HepG2 (cell line): Measurements from ENCODE around the gene ABCB11. TPM values are rescaled to one million over a fixed set of nuclear protein-coding genes. Genes with fewer than 3 reads are reported as not detected.

Source experiments
- ATM ChIP-seq: fragments of 450-650 bp; IDR thresholded peaks from 2 replicates; pipeline ENCODE4 v1.7.1; 2017; ENCODE audit warnings: mild to moderate bottlenecking, borderline replicate concordance
- CHD4 ChIP-seq: fragments of 200-600 bp; sonication (generic); IDR thresholded peaks from 2 replicates; pipeline ENCODE4 v1.7.0; 2017; ENCODE audit warnings: mild to moderate bottlenecking, low read length, borderline replicate concordance
- E2F1 ChIP-seq: sonication (generic); formaldehyde crosslinking; IDR thresholded peaks from 2 replicates; pipeline ENCODE4 v1.5.0; 2020; ENCODE audit warnings: missing genetic modification reagents
- ISL2 ChIP-seq: sonication (generic); formaldehyde crosslinking; IDR thresholded peaks from 2 replicates; pipeline ENCODE4 v1.5.0; 2020; ENCODE audit warnings: missing genetic modification reagents
- MIER2 ChIP-seq: IDR thresholded peaks from 2 replicates; pipeline ENCODE4 v1.6.1; 2016; ENCODE audit warnings: missing biosample characterization, missing genetic modification reagents
- NFKB2 ChIP-seq: sonication (generic); formaldehyde crosslinking; IDR thresholded peaks from 2 replicates; pipeline ENCODE4 v1.4.0; 2020; ENCODE audit warnings: missing genetic modification reagents, borderline replicate concordance
- NR2F2 ChIP-seq: IDR thresholded peaks from 2 replicates; pipeline ENCODE4 v1.6.1; 2012; ENCODE audit warnings: low read depth, inconsistent platforms, borderline replicate concordance
- NR2F6 ChIP-seq, 2 experiments: IDR thresholded peaks; 2 replicates each; pipeline ENCODE4 v1.6.1; 2016; ENCODE audit warnings: antibody characterized with exemption in 1 of 2, mild to moderate bottlenecking in 1 of 2
- PLRG1 ChIP-seq: fragments of 450-650 bp; conservative IDR thresholded peaks from 2 replicates; pipeline ENCODE4 v1.6.1; 2016
- RAD51 ChIP-seq: fragments of 450-650 bp; IDR thresholded peaks from 2 replicates; pipeline ENCODE4 v1.6.1; 2016; ENCODE audit warnings: borderline replicate concordance
- REST ChIP-seq, 2 experiments: IDR thresholded peaks; 2 replicates each; pipeline ENCODE4 v1.6.1; 2011 to 2012; ENCODE audit warnings: low read length in 2 of 2, borderline replicate concordance in 1 of 2, low read depth in 1 of 2, mild to moderate bottlenecking in 1 of 2, moderate library complexity in 1 of 2
- RFX3 ChIP-seq: IDR thresholded peaks from 2 replicates; pipeline ENCODE4 v1.6.1; 2016; ENCODE audit warnings: missing biosample characterization, missing genetic modification reagents
- SOX6 ChIP-seq, 2 experiments: fragments of 450-650 bp in 1 of 2; sonication (generic) in 1 of 2; formaldehyde crosslinking in 1 of 2; IDR thresholded peaks; 2 replicates each; pipeline versions ENCODE4 v1.4.0 to v1.6.1; 2017 to 2020; ENCODE audit warnings: antibody characterized with exemption in 1 of 2, mild to moderate bottlenecking in 1 of 2, missing genetic modification reagents in 1 of 2
- YY1 ChIP-seq: IDR thresholded peaks from 2 replicates; pipeline ENCODE4 v1.6.1; 2011; ENCODE audit warnings: low read length, low read depth, moderate library complexity, mild to moderate bottlenecking; ENCODE audit not compliant: insufficient read depth, insufficient replicate concordance
- ZBTB42 ChIP-seq: sonication (generic); formaldehyde crosslinking; IDR thresholded peaks from 2 replicates; pipeline ENCODE4 v1.5.0; 2020; ENCODE audit warnings: mild to moderate bottlenecking, missing genetic modification reagents
- ZBTB46 ChIP-seq: sonication (generic); formaldehyde crosslinking; IDR thresholded peaks from 2 replicates; pipeline ENCODE4 v1.4.0; 2020; ENCODE audit warnings: mild to moderate bottlenecking, missing genetic modification reagents, borderline replicate concordance
- ZFP82 ChIP-seq: sonication (generic); formaldehyde crosslinking; IDR thresholded peaks from 2 replicates; pipeline ENCODE4 v1.5.1; 2020; ENCODE audit warnings: mild to moderate bottlenecking, missing genetic modification reagents, borderline replicate concordance
- ZNF337 ChIP-seq: sonication (generic); formaldehyde crosslinking; IDR thresholded peaks from 2 replicates; pipeline ENCODE4 v1.5.1; 2020; ENCODE audit warnings: missing genetic modification reagents, low read depth, mild to moderate bottlenecking, borderline replicate concordance
- ZNF496 ChIP-seq: sonication (generic); formaldehyde crosslinking; IDR thresholded peaks from 2 replicates; pipeline ENCODE4 v1.8.1; 2023; ENCODE audit warnings: mild to moderate bottlenecking, moderate library complexity, missing genetic modification reagents; ENCODE audit not compliant: insufficient replicate concordance
- ZNF501 ChIP-seq: sonication (generic); formaldehyde crosslinking; IDR thresholded peaks from 2 replicates; pipeline ENCODE4 v1.5.1; 2020; ENCODE audit warnings: mild to moderate bottlenecking, moderate library complexity, missing genetic modification reagents
- ZNF546 ChIP-seq: sonication (generic); formaldehyde crosslinking; conservative IDR thresholded peaks from 2 replicates; pipeline ENCODE4 v1.8.1; 2023; ENCODE audit warnings: mild to moderate bottlenecking, missing genetic modification reagents
- ZNF547 ChIP-seq: sonication (generic); formaldehyde crosslinking; IDR thresholded peaks from 2 replicates; pipeline ENCODE4 v1.5.1; 2020; ENCODE audit warnings: mild to moderate bottlenecking, missing genetic modification reagents
- ZNF614 ChIP-seq: IDR thresholded peaks from 2 replicates; pipeline ENCODE4 v1.6.1; 2018; ENCODE audit warnings: missing biosample characterization, missing genetic modification reagents, inconsistent platforms, borderline replicate concordance
- polyA plus RNA-seq, 8 experiments: library from polyadenylated mRNA; depleted of rRNA in 3 of 8; stranded (reverse) in 7 of 8; unstranded in 1 of 8; fragments of >200 nt; fragmentation: Illumina TruSeq in 4 of 8; extraction: Trizol in 4 of 8; gene quantifications; 2 replicates each; pipeline versions ENCODE4 v1.2.1 to v1.2.3, GENCODE V29; 2011 to 2016; ENCODE audit warnings: low read depth in 4 of 8, missing spikeins in 1 of 8, mixed read lengths in 1 of 8; ENCODE audit not compliant: insufficient read depth in 1 of 8
- total RNA-seq, 5 experiments: library from RNA; depleted of rRNA; stranded (reverse); fragments of >200 nt; fragmentation: Illumina TruSeq; extraction: Trizol; gene quantifications; 2 replicates each; pipeline ENCODE4 v1.2.3, GENCODE V29; 2016; ENCODE audit warnings: low read depth in 1 of 5

Gene ABCB11
- total and polyA plus RNA-seq, 2 of the 13 experiments (the other 11 are each of a cell fraction or from before 2014, with no cell fraction given), result not detected

- TF ChIP-seq E2F1 (CRISPR knock-in tag) (peak; percentile 100), SOX6 (IDR thresholded peaks at IDR 0.05) (no peak), SOX6 (CRISPR knock-in tag; IDR thresholded peaks at IDR 0.05) (0 out of 2 replicates have a peak, but pooled peaks have one; percentile 15), ZNF547 (CRISPR knock-in tag) (peak; percentile 92), ZNF337 (CRISPR knock-in tag) (peak; percentile 88; the same call in 1 of the 2 replicates), ZBTB42 (CRISPR knock-in tag) (no peak), ZNF546 (CRISPR knock-in tag) (no peak), MIER2 (CRISPR knock-in tag) (no peak), ZNF496 (CRISPR knock-in tag) (no peak), ATM (no peak), RFX3 (CRISPR knock-in tag) (no peak), NR2F6 (IDR thresholded peaks at IDR 0.05) (no peak), NR2F6 (CRISPR knock-in tag; IDR thresholded peaks at IDR 0.05) (no peak), CHD4 (no peak), ZBTB46 (CRISPR knock-in tag) (no peak), ZFP82 (CRISPR knock-in tag) (no peak), ISL2 (CRISPR knock-in tag) (peak; percentile 30; the same call in 1 of the 2 replicates), YY1 (peak; percentile 93), PLRG1 (no peak), NR2F2 (no peak; the same call in 1 of the 2 replicates), ZNF501 (peak; percentile 92), ZNF614 (peak; percentile 84; the same call in 1 of the 2 replicates), REST (IDR thresholded peaks at IDR 0.05; ENCODE audit: borderline replicate concordance in 1 of 2, low read depth in 1 of 2, low read length in 2 of 2) (0 out of 4 replicates have a peak, but pooled peaks of 1 of the 2 experiments have one; percentile 21), NFKB2 (peak; percentile 78; the same call in 1 of the 2 replicates), RAD51 (no peak)
These were observed 140.9 kb downstream of the ABCB11 start, which contains the start of gene SPC25 (continued) for GRCh38 chr2:168890006-168890782.
